Activated CD8-positive, alpha-beta memory T cell treated with anti-CD3 and anti-CD28 coated beads, Interleukin-2, amount 10 ng/mL, durations not matched to agents 7 days and 5 days (primary cell): Measurements from ENCODE around the gene PDZRN3. TPM values are rescaled to one million over a fixed set of nuclear protein-coding genes. Genes with fewer than 3 reads are reported as not detected.

Experiments used
- ATAC-seq: fragments of 150-1000 bp; cut with Tn5 transposase; one replicate; pipeline ENCODE4 v1.10.0; 2021; ENCODE audit warnings: moderate library complexity
- CTCF ChIA-PET: fragments of 350-600 bp; sonication (Branson Sonifier 250); formaldehyde crosslinking; loops from one replicate; lab custom pipeline; 2021; ENCODE audit warnings: antibody characterized with exemption; lab: Charles Lee
- DNase-seq: peaks from one replicate; pipeline ENCODE4 v3.0.0-alpha.2; 2020
- H3K27ac Mint-ChIP-seq: one replicate; pipeline ENCODE4 v1.8.0; 2021; ENCODE audit warnings: mild to moderate bottlenecking, mixed read lengths
- H3K27me3 Mint-ChIP-seq: one replicate; pipeline ENCODE4 v1.8.0; 2021; ENCODE audit warnings: mixed read lengths
- H3K36me3 Mint-ChIP-seq: one replicate; pipeline ENCODE4 v1.8.0; 2021; ENCODE audit warnings: mild to moderate bottlenecking, mixed read lengths
- H3K4me1 Mint-ChIP-seq: one replicate; pipeline ENCODE4 v1.8.0; 2021; ENCODE audit warnings: mixed read lengths
- H3K4me3 Mint-ChIP-seq: one replicate; pipeline ENCODE4 v1.8.0; 2021; ENCODE audit warnings: mild to moderate bottlenecking, moderate library complexity, mixed read lengths
- H3K9me3 Mint-ChIP-seq: one replicate; pipeline ENCODE4 v1.8.0; 2022; ENCODE audit warnings: low read depth, mixed read lengths
- total RNA-seq, 2 experiments: library from RNA; stranded (reverse); gene quantifications; one replicate each; pipeline ENCODE4 v1.2.3, GENCODE V29; 2021

The PDZRN3 gene
- total RNA-seq, 2 experiments from 2014 or later, result not detected

DNA sequence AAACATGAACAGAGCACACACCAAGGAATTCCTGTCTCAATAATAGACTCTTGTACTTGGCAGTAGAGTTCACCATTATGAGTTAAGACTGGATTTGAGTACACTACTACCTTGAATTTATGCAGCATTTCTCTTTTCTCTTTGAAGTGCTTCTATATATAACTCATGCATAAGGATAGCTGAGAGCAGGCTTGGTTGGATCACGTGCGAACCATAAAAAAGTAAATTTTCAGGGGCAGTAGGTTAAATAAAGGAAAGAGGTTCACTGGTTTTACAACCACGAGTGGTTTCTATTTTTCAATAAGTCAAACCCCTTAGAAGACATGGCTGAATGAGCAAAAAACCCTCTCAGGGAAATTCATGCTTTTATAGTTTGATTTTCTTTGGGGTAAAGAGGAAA is 28.6 kb upstream of the PDZRN3 start:
- ATAC-seq (no peak), DNase-seq (no peak)
- Mint-ChIP-seq H3K9me3 (no peaks in the 10 kb centered on the region), H3K27ac (no peak overlapping the region), H3K27me3 (no peaks in the 10 kb centered on the region), H3K4me1 (no peaks in the 10 kb centered on the region), H3K36me3 (no peaks in the 10 kb centered on the region), H3K4me3 (no peak overlapping the region)
- CTCF ChIA-PET, result no interaction called here

DNA sequence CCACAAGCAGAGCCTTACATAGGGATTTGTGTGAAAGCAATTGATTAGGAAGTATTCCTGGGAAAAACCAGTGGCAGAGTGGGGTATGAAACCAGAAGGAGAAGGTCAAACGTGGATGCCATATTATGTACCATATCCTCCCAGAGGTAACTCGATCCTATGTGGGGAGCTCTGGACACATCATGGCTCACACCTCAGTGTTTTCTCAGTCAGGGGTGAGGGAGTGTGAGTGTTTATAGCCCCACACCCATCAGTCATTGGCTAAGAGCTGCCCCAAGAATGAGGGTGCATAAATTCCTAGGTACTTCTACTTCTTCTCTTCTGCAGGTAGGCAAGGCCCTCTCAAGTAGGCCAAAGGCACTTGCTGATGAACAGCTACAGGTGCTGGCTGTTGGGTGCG is 28.2 kb upstream of the PDZRN3 start:
- no peak for ATAC-seq
- Mint-ChIP-seq H3K4me1 (no peaks in the 10 kb centered on the region), H3K27me3 (no peaks in the 10 kb centered on the region), H3K9me3 (no peaks in the 10 kb centered on the region), H3K27ac (no peak overlapping the region), H3K4me3 (no peak overlapping the region), H3K36me3 (no peaks in the 10 kb centered on the region)
- DNase-seq, result no peak
- CTCF ChIA-PET, result no interaction called here

DNA sequence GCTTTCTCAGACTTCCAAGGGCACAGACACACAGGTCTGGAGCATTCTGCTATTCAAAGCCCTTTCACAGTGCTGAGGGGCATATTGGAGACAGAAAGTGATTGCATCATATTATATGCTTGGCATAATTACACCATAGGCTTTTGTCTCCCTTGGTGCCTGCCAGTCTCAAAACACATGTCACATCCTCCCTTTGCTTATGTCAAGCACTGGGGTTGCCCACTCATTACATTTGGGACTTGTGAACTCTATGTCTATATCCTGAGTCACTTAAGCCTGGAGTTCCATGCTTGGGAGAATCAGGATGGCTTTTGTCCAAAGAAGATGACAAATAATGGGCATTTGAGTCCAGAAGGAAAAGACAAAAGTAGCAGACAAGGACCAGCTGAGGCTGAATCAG is 12.3 kb upstream of the PDZRN3 start:
- no peak overlapping the region for H3K27ac Mint-ChIP-seq
- CTCF ChIA-PET, result no interaction called here
- ATAC-seq, result no peak
- H3K4me3 Mint-ChIP-seq, result no peak overlapping the region
- H3K9me3 Mint-ChIP-seq, result peaks cover 2% of the 10 kb centered on the region
- no peaks in the 10 kb centered on the region for H3K36me3 Mint-ChIP-seq
- no peaks in the 10 kb centered on the region for H3K4me1 Mint-ChIP-seq
- no peaks in the 10 kb centered on the region for H3K27me3 Mint-ChIP-seq
- no peak for DNase-seq

DNA sequence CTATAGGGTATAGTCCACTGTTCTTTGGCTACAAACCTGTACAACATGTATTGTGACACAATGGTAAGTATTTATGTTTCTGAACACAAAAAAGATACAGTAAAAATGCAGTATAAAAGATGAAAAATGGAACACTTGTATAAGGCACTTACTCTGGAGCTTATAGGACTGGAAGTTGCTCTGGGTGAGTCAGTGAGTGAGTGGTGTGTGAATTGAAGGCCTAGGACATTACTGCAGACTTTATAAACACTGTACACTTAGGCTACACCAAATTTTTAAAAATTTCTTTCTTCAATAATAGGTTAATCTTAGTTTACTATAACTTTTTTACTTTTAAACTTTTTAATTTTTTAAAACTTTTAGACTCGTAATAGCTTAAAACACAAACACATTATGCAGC is 10.5 kb upstream of the PDZRN3 start:
- Mint-ChIP-seq H3K9me3 (no peaks in the 10 kb centered on the region), H3K27ac (no peak overlapping the region), H3K4me3 (no peak overlapping the region), H3K4me1 (no peaks in the 10 kb centered on the region), H3K27me3 (no peaks in the 10 kb centered on the region), H3K36me3 (no peaks in the 10 kb centered on the region)
- DNase-seq (no peak), ATAC-seq (no peak)
- CTCF ChIA-PET, result no interaction called here

DNA sequence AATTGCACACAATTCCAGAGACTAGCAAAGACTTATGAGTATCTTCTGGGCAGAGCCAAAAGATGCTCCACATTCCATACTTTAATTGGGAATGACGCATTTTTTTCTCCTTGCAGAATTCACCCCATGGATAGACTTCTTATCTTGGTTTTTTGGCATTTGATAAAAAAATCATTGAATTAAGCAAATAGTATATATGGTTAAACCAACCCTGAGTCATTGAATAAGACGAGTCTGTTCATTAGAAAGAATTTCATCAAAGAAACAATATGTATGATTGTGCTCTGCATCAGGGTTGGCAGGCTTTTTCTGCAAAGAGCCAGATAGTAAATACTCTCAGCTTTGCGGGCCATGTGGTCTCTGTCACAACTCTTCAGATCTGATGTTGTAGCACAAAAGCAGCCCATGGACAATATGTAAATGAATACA is 9.2 kb upstream of the PDZRN3 start:
- Mint-ChIP-seq H3K27me3 (no peaks in the 10 kb centered on the region), H3K4me1 (no peaks in the 10 kb centered on the region), H3K36me3 (no peaks in the 10 kb centered on the region), H3K9me3 (no peaks in the 10 kb centered on the region), H3K4me3 (no peak overlapping the region), H3K27ac (no peak overlapping the region)
- CTCF ChIA-PET, result no interaction called here
- DNase-seq (no peak), ATAC-seq (no peak)

DNA sequence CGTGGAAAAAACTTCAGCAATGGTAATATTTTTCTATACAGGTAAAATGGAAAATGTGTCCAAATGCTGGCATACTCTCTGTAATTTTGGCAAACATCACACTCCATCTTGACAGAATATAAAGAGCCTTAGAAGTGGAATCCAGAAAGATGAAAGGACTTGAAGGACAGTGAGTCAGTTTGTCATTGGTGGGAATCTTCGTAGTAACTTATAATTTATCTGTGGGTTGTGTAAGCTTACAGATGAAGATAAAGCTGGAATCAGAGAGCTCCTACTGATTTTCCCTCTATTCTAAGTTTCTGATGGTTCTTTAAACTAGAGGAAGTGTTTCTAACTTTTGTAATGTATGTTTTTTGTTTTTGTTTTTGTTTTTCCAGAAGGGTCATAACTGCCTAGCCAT is 8.7 kb upstream of the PDZRN3 start:
- H3K4me3 Mint-ChIP-seq, result no peak overlapping the region
- no peaks in the 10 kb centered on the region for H3K36me3 Mint-ChIP-seq
- no peaks in the 10 kb centered on the region for H3K27me3 Mint-ChIP-seq
- H3K9me3 Mint-ChIP-seq, result no peaks in the 10 kb centered on the region
- H3K27ac Mint-ChIP-seq, result no peak overlapping the region
- CTCF ChIA-PET, result no interaction called here
- ATAC-seq (no peak), DNase-seq (no peak)
- no peaks in the 10 kb centered on the region for H3K4me1 Mint-ChIP-seq

DNA sequence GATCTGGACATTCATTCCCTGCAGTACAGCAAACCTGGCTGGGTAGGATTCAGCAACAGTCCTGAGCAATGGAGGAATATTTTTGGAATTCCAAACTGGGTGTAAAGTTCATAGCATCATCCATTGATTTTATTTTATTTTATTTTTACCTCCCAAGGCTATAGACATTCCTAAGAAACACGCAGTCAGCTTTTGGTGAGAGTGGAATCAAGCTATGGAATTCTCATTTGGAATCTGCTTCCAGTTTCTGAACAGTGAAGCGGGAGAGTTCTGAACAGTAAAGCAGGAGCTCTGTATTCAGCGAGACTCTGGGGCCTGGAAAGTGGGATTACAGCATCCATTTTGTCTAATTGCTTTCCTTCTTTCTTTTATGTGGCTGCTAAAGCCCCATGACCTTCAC is 1.4 kb upstream of the PDZRN3 start:
- CTCF ChIA-PET, result interaction anchor here (1.1 kb wide), 1 partner anchor 10 kb away, joined by 3 read pairs; no protein-coding TSS in a partner anchor
- no peak for ATAC-seq
- Mint-ChIP-seq H3K9me3 (no peaks in the 10 kb centered on the region), H3K4me1 (no peaks in the 10 kb centered on the region), H3K36me3 (no peaks in the 10 kb centered on the region), H3K27ac (no peak overlapping the region), H3K4me3 (no peak overlapping the region), H3K27me3 (peaks cover 16% of the 10 kb centered on the region)
- DNase-seq, result no peak

DNA sequence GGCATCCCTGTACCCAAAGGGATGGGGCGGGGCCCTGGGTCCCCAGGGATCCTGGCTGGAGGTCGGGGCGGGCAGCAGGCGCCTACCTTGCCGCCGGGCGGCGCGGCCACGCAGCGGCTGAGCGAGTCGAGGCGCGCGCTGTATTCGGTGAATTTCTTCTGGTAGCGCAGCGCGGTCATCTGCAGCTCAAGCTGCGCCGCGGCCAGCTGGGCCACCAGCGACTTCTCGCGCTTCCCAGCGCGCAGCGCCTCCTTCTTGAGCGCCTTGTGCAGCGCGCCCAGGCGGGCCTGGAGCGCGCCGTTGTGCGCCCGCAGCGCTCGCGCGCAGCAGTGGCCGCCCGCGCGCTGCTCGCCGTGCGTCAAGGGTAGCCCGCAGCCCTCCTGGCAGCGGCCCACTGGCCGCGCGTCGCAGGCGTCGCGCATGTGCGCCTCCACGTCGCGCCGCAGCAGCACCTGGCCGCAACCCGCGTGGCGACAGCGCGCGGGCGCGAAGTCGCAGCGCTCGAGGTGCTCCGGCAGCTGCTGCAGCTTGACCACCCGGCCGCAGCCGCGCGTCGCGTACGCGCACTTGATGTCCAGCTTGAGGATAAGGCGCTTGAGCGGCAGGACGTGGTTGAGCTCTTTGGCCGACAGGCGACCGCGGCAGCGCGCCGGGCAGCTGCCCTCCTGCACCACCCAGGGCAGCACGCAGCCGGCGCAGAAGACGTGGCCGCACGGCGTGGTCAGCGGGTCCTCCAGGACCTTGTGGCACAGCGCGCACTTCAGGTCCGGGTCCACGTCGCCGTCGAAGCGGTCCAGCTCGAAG is 522 bp downstream of the PDZRN3 start:
- DNase-seq (no peak), ATAC-seq (no peak)
- Mint-ChIP-seq H3K36me3 (no peaks in the 10 kb centered on the region), H3K4me3 (no peak overlapping the region), H3K4me1 (no peaks in the 10 kb centered on the region), H3K27me3 (peaks cover 16% of the 10 kb centered on the region), H3K9me3 (no peaks in the 10 kb centered on the region), H3K27ac (no peak overlapping the region)
- CTCF ChIA-PET, result no interaction called here

DNA sequence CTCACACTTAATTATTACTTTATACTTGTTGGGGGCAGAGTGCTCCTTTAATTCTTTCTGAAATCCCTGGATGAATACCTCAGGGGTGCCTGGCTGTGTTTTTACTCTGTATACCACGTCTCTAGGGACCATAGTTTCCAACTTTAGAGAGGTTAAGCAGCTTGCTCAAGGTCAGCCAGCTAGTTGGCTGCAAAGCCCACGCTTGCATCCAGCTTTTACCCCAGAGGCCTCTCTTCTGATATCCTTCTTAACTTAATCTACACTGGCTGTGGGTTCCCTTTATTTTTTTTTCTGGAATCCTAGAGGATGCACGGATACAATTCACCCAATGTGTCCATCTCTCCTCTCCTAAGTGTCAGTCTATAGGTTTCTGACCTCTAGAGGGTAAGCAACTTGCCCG is 1.4 kb downstream of the PDZRN3 start:
- ATAC-seq, result no peak
- H3K27ac Mint-ChIP-seq, result no peak overlapping the region
- H3K36me3 Mint-ChIP-seq, result no peaks in the 10 kb centered on the region

DNA sequence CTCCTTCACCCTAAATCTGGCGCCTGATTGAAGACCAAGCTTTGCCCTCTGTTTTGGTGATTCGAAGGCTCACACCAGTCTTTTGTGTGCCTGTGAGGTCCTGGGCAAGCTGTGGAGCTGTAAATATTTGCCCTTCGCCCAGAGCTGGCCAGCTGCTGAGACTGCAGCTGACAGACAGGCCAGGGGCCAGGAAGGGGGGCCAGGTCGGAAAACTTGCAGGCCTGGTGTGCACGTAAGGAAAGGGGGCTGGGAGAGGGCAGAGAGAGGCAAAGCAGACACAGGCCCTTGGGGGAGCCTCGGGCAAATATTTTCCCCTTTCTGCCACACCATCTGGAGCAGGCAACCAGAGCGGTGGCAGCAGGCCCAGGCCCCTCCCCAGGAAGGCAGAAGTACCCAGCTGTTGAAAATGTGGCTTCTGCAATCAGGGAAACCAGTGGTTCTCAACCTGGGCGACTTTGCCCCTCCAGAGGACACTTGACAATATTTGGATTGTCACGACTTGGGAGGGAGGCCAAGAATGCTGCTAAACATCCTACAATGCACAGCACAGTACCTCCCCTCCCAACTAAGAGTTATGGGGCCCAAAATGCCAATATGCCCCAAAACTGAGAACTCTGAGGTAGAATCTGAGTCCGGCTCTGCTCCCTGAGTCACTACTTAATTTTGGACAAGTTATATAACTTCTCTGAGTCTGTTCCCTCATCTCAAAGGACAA is 2.5 kb downstream of the PDZRN3 start:
- Mint-ChIP-seq H3K9me3 (no peaks in the 10 kb centered on the region), H3K36me3 (no peaks in the 10 kb centered on the region), H3K4me3 (no peak overlapping the region), H3K27ac (no peak overlapping the region), H3K4me1 (no peaks in the 10 kb centered on the region), H3K27me3 (peaks cover 16% of the 10 kb centered on the region)
- DNase-seq, result no peak
- no peak for ATAC-seq
- CTCF ChIA-PET, result no interaction called here

More for the DNA sequence above, 1.4 kb downstream of the PDZRN3 start:
- Mint-ChIP-seq H3K27me3 (peaks cover 16% of the 10 kb centered on the region), H3K9me3 (no peaks in the 10 kb centered on the region), H3K4me1 (no peaks in the 10 kb centered on the region), H3K4me3 (no peak overlapping the region)
- CTCF ChIA-PET, result no interaction called here
- DNase-seq, result no peak

DNA sequence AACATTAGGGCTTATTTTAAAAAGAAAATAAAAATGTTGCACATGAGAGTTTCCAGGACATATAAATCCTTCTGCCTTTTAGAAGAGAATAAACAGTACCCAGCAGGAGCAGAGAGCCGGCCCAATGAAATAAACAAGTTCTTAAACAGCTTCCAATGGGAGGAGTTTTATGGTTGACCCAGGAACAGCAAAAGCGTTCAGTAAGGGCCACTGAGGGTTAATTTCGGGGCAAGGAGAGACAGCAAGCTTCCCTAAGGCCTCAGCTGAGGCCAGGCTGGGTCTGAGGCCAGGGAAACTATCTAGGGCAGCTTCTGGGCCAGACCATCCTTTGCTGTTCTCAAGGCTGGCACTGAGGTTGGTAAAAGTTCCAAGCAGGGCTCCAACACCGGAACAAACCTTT is 3.4 kb downstream of the PDZRN3 start:
- Mint-ChIP-seq H3K27me3 (peaks cover 16% of the 10 kb centered on the region), H3K4me3 (no peak overlapping the region), H3K9me3 (no peaks in the 10 kb centered on the region), H3K27ac (no peak overlapping the region), H3K4me1 (no peaks in the 10 kb centered on the region), H3K36me3 (no peaks in the 10 kb centered on the region)
- CTCF ChIA-PET, result no interaction called here
- ATAC-seq, result no peak
- no peak for DNase-seq

DNA sequence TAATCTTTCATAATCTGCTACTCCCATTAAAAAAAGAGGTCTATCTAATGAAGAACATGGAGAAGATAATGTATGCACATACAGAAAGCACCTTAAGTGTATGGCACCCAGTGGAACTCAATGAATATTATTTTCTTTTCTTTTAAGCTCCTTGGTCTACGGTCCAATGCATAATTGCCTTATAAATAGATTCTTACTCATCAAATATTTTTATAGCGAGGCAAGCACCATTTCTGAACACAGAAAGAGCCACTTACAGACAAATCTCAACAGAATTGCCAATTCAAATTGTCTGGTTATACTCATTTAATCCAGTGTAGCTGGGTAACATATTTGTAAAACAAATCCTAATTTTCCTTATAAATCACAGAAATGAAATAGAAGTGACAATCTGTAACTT is 6.3 kb downstream of the PDZRN3 start:
- ATAC-seq (no peak), DNase-seq (no peak)
- Mint-ChIP-seq H3K4me3 (no peak overlapping the region), H3K36me3 (no peaks in the 10 kb centered on the region), H3K27me3 (peaks cover 2% of the 10 kb centered on the region), H3K9me3 (no peaks in the 10 kb centered on the region), H3K27ac (no peak overlapping the region), H3K4me1 (no peaks in the 10 kb centered on the region)
- CTCF ChIA-PET, result no interaction called here

DNA sequence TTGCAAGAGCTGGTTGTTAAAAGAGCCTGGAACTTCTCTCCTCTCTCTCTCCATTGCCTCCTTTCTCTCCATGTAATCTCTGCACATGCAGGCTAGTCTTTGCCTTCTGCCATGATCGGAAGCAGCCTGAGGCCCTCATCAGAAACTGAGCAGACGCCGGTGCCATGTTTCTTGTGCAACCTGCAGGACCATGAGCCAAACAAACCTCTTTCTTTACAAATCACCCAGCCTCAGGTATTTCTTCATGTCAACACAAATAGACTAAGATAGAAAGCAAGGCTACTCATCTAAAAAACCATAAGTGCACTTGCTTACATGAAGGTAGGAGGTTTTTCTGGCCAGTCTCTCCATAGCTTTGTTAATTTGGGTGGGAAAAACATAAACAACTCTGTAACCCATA is 8.7 kb downstream of the PDZRN3 start:
- no peak for ATAC-seq
- Mint-ChIP-seq H3K27ac (no peak overlapping the region), H3K4me1 (no peaks in the 10 kb centered on the region), H3K4me3 (no peak overlapping the region), H3K36me3 (no peaks in the 10 kb centered on the region), H3K9me3 (no peaks in the 10 kb centered on the region), H3K27me3 (no peaks in the 10 kb centered on the region)
- CTCF ChIA-PET, result interaction anchor here (0.6 kb wide), 1 partner anchor 10 kb away, joined by 3 read pairs; no protein-coding TSS in a partner anchor
- DNase-seq, result no peak

DNA sequence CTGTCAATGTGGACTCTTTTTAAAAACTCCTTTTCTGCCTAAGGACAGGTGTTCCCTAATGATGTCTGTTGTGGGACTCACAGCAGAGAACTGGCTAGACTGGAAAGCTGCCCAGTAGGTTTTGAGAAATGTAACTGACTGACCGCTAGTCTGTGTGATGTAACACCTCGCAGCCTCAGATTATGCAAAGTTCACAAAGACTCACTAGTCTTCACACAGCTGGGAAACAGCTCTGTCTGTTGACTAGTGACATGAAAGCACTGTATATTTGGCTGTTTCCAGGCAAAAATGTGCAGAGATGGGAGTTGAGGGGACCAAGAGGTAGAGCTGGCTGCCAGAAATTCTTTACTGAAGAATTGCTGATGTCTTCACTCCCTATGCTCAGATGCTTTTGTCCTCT is 10.3 kb downstream of the PDZRN3 start:
- H3K36me3 Mint-ChIP-seq, result no peaks in the 10 kb centered on the region
- H3K27me3 Mint-ChIP-seq, result no peaks in the 10 kb centered on the region
- CTCF ChIA-PET, result no interaction called here
- no peaks in the 10 kb centered on the region for H3K4me1 Mint-ChIP-seq
- no peaks in the 10 kb centered on the region for H3K9me3 Mint-ChIP-seq
- ATAC-seq, result no peak
- DNase-seq, result no peak
- no peak overlapping the region for H3K4me3 Mint-ChIP-seq
- H3K27ac Mint-ChIP-seq, result no peak overlapping the region
